CD8-positive, alpha-beta memory T cell (primary cell): ENCODE measurements around the gene SDK1. TPM values are rescaled to one million over a fixed set of nuclear protein-coding genes. Genes with fewer than 3 reads are reported as not detected.
"Not testable (repeated sequence)": the region's sequence is repeated elsewhere in the genome, so short reads cannot be mapped to it uniquely, and the experiment has no call there.

Source experiments
- CTCF ChIA-PET: fragments of 350-600 bp; sonication (Branson Sonifier 250); formaldehyde crosslinking; loops from one replicate; lab custom pipeline; 2021; ENCODE audit warnings: antibody characterized with exemption; lab: Charles Lee
- POLR2A ChIA-PET: fragments of 350-600 bp; sonication (Branson Sonifier 250); formaldehyde crosslinking; loops from one replicate; lab custom pipeline; 2021; ENCODE audit warnings: antibody characterized with exemption; lab: Charles Lee
- DNase-seq, 5 donors: peaks; one replicate each; pipeline versions ENCODE4 v3.0.0 to v3.0.0-alpha.2; 2020 to 2022; ENCODE audit warnings: mixed read lengths in 1 of 5
- H3K27ac ChIP-seq: one replicate; pipeline ENCODE4 v1.7.0; 2013; ENCODE audit warnings: low read depth, mild to moderate bottlenecking, low read length, moderate library complexity
- H3K27me3 ChIP-seq: 2 replicates; pipeline ENCODE4 v1.7.0; 2013; ENCODE audit warnings: low read length, mild to moderate bottlenecking; ENCODE audit not compliant: insufficient read depth, poor library complexity, severe bottlenecking
- H3K36me3 ChIP-seq: 2 replicates; pipeline ENCODE4 v1.7.0; 2013; ENCODE audit warnings: mild to moderate bottlenecking, low read length, moderate library complexity; ENCODE audit not compliant: insufficient read depth
- H3K4me1 ChIP-seq: 2 replicates; pipeline ENCODE4 v1.7.0; 2013; ENCODE audit warnings: mild to moderate bottlenecking, low read length, moderate library complexity; ENCODE audit not compliant: insufficient read depth
- H3K4me3 ChIP-seq: 2 replicates; pipeline ENCODE4 v1.7.0; 2013; ENCODE audit warnings: mild to moderate bottlenecking, low read length
- H3K9me3 ChIP-seq: 2 replicates; pipeline ENCODE4 v1.7.0; 2013; ENCODE audit warnings: mild to moderate bottlenecking, low read length
- H3K27ac Mint-ChIP-seq, 8 donors: one replicate each; pipeline ENCODE4 v1.8.0; 2020 to 2021; ENCODE audit warnings: mixed read lengths in 8 of 8, mild to moderate bottlenecking in 6 of 8, inconsistent platforms in 3 of 8, moderate library complexity in 3 of 8
- H3K27me3 Mint-ChIP-seq, 2 donors: one replicate each; pipeline ENCODE4 v1.8.0; 2020 to 2021; ENCODE audit warnings: mixed read lengths in 2 of 2, mild to moderate bottlenecking in 1 of 2, moderate library complexity in 1 of 2
- H3K36me3 Mint-ChIP-seq, 3 donors: one replicate each; pipeline ENCODE4 v1.8.0; 2020 to 2021; ENCODE audit warnings: mixed read lengths in 3 of 3, inconsistent platforms in 1 of 3, mild to moderate bottlenecking in 1 of 3
- H3K4me1 Mint-ChIP-seq, 3 donors: one replicate each; pipeline ENCODE4 v1.8.0; 2020 to 2021; ENCODE audit warnings: mixed read lengths in 3 of 3, inconsistent platforms in 1 of 3, mild to moderate bottlenecking in 1 of 3
- H3K4me3 Mint-ChIP-seq, 7 donors: one replicate each; pipeline ENCODE4 v1.8.0; 2020 to 2021; ENCODE audit warnings: mixed read lengths in 7 of 7, mild to moderate bottlenecking in 6 of 7, moderate library complexity in 4 of 7, inconsistent platforms in 2 of 7
- H3K9me3 Mint-ChIP-seq, 5 donors: one replicate each; pipeline ENCODE4 v1.8.0; 2020 to 2022; ENCODE audit warnings: mixed read lengths in 5 of 5, mild to moderate bottlenecking in 3 of 5, moderate library complexity in 2 of 5, inconsistent platforms in 1 of 5
- polyA plus RNA-seq: library from polyadenylated mRNA; unstranded; fragments of 300-500 nt; fragmentation: Illumina TruSeq; gene quantifications from one replicate; pipeline ENCODE4 v1.2.3, GENCODE V29; 2021
- total RNA-seq, 2 experiments: library from RNA; stranded (reverse); gene quantifications; one replicate each; pipeline ENCODE4 v1.2.3, GENCODE V29; 2021

SDK1 gene
- total and polyA plus RNA-seq, 3 experiments from 2014 or later = 0.04 TPM; not detected in 1

DNA sequence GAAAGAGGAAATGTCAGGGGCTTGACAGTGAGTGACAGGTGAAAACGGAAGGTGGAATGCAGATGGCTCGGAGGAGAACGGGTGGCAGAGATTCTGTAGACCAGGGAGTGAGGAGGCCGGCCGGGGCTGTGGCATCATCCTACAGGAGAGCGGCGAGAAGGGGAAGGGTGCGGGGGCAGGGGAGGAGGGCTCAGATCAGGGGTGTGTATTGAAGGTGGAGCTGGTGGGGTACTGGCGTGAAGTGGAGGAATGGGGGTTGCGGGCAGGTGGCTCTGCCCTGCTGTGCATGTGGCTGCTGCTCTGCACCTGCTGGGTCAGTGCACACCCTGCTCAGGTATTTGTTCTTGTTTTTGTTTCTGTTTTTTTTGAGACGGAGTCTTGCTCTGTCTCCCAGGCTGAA lies 910.2 kb downstream of the SDK1 start:
- DNase-seq = no peak
- Mint-ChIP-seq H3K36me3 (no peaks in the 10 kb centered on the region), H3K27ac (no peak overlapping the region), H3K9me3 (no peaks in the 10 kb centered on the region), H3K4me1 (no peaks in the 10 kb centered on the region), H3K27me3 (peaks cover 0 to 4% of the 10 kb centered on the region in 2 donors), H3K4me3 (no peak overlapping the region)
- H3K36me3 ChIP-seq = no peaks in the 10 kb centered on the region
- H3K27me3 ChIP-seq = no peaks in the 10 kb centered on the region
- CTCF ChIA-PET = no interaction called here
- POLR2A ChIA-PET = no interaction called here
- H3K4me3 ChIP-seq = no peak overlapping the region
- no peak overlapping the region for H3K27ac ChIP-seq
- no peaks in the 10 kb centered on the region for H3K9me3 ChIP-seq
- no peaks in the 10 kb centered on the region for H3K4me1 ChIP-seq

DNA sequence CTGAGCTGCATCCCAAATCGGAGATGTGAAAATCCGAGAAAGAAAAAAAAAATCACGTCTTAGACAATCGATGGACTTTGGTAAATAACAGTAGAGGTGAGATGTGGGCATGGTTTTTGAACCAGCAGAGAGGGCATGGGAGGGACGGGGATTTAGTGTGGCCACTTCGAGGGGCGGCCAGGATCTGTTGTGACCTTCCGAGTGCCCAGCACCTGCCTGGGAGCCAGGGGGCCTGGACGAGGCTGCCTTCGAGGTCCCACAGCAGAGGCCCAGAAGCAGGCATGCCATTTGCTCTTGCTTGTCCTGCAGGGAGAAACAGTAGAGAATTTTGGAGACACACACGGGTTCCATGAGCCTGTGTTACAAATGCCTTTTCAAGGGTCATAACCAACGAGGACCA lies 911.3 kb downstream of the SDK1 start:
- H3K4me3 Mint-ChIP-seq = no peak overlapping the region
- H3K9me3 Mint-ChIP-seq = no peaks in the 10 kb centered on the region
- Histone ChIP-seq H3K36me3 (no peaks in the 10 kb centered on the region), H3K4me1 (no peaks in the 10 kb centered on the region), H3K4me3 (no peak overlapping the region), H3K9me3 (no peaks in the 10 kb centered on the region), H3K27ac (no peak overlapping the region), H3K27me3 (no peaks in the 10 kb centered on the region)
- CTCF ChIA-PET = no interaction called here
- H3K27ac Mint-ChIP-seq = no peak overlapping the region
- no peak for DNase-seq
- POLR2A ChIA-PET = no interaction called here
- no peaks in the 10 kb centered on the region for H3K4me1 Mint-ChIP-seq
- peaks cover 0 to 4% of the 10 kb centered on the region in 2 donors for H3K27me3 Mint-ChIP-seq
- no peaks in the 10 kb centered on the region for H3K36me3 Mint-ChIP-seq

DNA sequence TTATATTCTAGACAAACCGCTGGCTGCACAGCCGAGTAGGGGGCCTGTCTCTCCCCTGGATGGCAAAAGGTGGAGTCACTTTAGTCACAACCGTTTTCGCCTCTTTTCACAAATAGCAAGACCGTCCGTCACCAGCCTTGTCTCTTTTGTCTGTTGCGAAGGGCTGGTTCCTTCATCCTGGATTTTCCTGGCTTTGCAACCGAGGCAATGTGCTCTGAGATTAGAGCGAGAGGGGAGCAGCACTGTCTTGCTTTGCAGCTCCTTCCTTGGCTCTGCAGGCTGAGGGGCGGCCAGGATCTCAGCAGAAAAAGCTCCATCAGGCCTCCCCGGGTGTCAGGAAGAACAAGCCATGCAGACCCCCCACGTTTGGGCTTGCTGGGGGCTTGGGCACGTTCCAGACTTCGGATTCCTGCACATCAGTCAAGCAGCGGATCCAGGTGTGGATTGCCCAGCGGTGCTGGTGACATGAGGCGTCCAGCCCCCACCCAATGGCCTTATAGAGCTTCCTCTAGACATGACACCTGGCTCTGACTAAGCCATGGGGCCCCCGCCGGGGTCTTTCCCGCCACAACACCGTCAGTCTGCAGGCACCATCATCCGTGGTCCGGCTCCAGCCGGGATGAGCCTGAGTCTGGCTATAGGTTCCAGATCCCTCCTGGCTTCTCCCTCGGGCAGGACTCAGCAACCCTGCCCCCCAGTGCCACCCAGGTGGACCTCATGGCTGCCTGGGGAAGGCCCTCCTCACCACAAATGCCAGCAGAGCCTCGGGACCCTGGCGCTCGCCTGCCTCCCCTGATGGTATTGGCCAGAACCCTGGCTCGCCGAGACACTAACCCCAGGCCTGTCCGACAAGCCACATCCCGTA lies 913.5 kb downstream of the SDK1 start:
- no peak overlapping the region for H3K27ac ChIP-seq
- H3K4me3 ChIP-seq = no peak overlapping the region
- H3K36me3 Mint-ChIP-seq = no peaks in the 10 kb centered on the region
- H3K4me1 ChIP-seq = no peaks in the 10 kb centered on the region
- ChIA-PET CTCF (no interaction called here), POLR2A (no interaction called here)
- no peak for DNase-seq
- H3K27ac Mint-ChIP-seq = no peak overlapping the region
- no peaks in the 10 kb centered on the region for H3K27me3 ChIP-seq
- H3K27me3 Mint-ChIP-seq = peaks cover 0 to 4% of the 10 kb centered on the region in 2 donors
- H3K4me1 Mint-ChIP-seq = no peaks in the 10 kb centered on the region
- no peak overlapping the region for H3K4me3 Mint-ChIP-seq
- H3K36me3 ChIP-seq = no peaks in the 10 kb centered on the region
- H3K9me3 ChIP-seq = no peaks in the 10 kb centered on the region
- H3K9me3 Mint-ChIP-seq = no peaks in the 10 kb centered on the region

DNA sequence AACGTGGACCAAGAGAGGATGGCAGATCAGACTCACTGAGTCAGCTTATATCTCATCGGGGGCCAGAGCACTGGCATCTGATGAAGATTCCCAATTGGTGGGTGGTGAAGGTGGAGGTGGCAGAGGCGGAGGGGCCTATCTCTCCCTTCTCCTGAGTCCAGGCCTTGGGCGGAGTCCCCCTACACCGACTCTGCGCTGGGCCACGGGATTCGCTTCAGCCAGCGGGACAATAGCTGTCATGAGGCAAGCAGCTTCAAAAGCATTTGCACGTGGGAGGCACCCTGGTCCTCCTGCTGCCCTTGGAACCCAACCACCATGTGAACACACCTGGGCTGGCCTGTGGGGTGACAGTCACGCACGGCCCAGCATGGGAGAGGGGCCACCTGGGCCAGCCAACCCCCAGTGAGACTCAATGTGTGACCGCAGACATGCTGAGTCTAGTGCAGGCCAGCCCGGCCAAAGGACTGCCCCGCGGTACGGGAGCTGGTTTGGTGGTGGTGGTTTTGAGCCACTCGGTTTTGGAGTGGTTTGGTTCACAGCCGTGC lies 914.2 kb downstream of the SDK1 start:
- DNase-seq = no peak
- H3K4me3 Mint-ChIP-seq = no peak overlapping the region

DNA sequence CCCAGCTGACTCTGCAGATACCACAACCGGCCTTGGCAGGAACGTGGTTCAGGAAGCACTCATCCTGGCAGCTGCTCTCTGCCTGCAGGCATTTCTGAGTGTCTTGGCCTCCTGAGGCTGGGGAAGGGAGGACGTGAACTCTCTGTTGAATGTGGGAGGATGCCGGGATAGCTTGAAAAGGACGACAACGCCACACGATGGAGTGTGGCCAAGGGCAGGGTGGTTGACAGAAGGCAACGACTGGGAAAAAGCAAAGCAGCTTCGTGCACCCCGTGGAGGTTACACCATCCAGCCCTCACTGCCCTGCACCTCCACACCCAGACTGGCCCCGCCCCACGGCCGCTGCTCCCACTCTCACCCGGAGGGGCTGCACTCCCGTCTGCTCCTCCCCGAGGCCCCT lies 915.0 kb downstream of the SDK1 start:
- H3K9me3 ChIP-seq = no peaks in the 10 kb centered on the region
- DNase-seq = no peak
- H3K27me3 Mint-ChIP-seq = no peaks in the 10 kb centered on the region
- no peaks in the 10 kb centered on the region for H3K4me1 Mint-ChIP-seq
- no peaks in the 10 kb centered on the region for H3K36me3 ChIP-seq
- no peaks in the 10 kb centered on the region for H3K9me3 Mint-ChIP-seq
- CTCF ChIA-PET = no interaction called here
- H3K27ac ChIP-seq = no peak overlapping the region
- H3K27ac Mint-ChIP-seq = no peak overlapping the region
- H3K4me1 ChIP-seq = no peaks in the 10 kb centered on the region
- no peak overlapping the region for H3K4me3 Mint-ChIP-seq
- POLR2A ChIA-PET = no interaction called here
- H3K27me3 ChIP-seq = no peaks in the 10 kb centered on the region
- no peaks in the 10 kb centered on the region for H3K36me3 Mint-ChIP-seq
- H3K4me3 ChIP-seq = no peak overlapping the region

More for the DNA sequence above, 914.2 kb downstream of the SDK1 start:
- Mint-ChIP-seq H3K4me1 (no peaks in the 10 kb centered on the region), H3K27ac (no peak overlapping the region), H3K36me3 (no peaks in the 10 kb centered on the region), H3K9me3 (no peaks in the 10 kb centered on the region), H3K27me3 (peaks cover 0 to 1% of the 10 kb centered on the region in 2 donors)
- Histone ChIP-seq H3K4me1 (no peaks in the 10 kb centered on the region), H3K9me3 (no peaks in the 10 kb centered on the region), H3K27ac (no peak overlapping the region), H3K4me3 (no peak overlapping the region), H3K36me3 (no peaks in the 10 kb centered on the region), H3K27me3 (no peaks in the 10 kb centered on the region)
- ChIA-PET CTCF (no interaction called here), POLR2A (no interaction called here)

DNA sequence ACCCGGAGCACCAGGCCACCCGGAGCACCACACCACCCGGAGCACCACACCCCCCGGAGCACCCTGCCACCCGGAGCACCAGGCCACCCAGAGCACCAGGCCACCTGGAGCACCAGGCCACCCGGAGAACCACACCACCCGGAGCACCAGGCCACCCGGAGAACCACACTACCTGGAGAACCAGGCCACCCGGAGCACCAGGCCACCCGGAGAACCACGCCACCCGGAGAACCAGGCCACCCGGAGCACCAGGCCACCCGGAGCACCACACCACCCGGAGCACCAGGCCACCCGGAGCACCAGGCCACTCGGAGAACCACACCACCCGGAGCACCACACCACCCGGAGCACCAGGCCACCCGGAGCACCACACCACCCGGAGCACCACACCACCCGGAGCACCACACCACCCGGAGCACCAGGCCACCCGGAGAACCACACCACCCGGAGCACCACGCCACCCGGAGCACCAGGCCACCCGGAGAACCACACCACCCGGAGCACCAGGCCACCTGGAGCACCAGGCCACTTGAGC lies 916.1 kb downstream of the SDK1 start:
- H3K27me3 ChIP-seq, H3K27me3 Mint-ChIP-seq, H3K36me3 Mint-ChIP-seq, CTCF ChIA-PET, H3K4me3 ChIP-seq, POLR2A ChIA-PET, H3K4me1 ChIP-seq, H3K9me3 Mint-ChIP-seq, H3K27ac Mint-ChIP-seq, H3K36me3 ChIP-seq, H3K9me3 ChIP-seq, H3K4me3 Mint-ChIP-seq, DNase-seq, H3K4me1 Mint-ChIP-seq, H3K27ac ChIP-seq: not testable (repeated sequence)

DNA sequence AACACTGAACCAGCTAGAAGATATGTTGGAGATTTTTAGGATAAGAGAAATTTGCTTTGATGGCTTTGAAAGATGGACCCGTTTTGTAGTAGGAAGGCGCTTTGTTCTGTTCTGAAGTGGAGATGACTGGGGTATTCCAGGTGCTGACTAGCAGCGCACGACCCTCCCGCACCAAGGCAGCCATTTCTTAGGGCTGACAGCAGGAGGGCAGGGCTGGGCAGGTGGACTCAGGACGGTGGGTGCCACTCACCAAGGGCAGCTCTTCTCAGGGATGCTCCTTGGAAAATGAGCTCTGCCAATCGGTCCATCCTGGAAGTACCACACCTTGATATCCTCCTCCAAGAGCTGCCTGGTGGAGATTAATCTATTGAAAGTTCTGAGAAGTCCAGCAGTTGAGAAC lies 917.4 kb downstream of the SDK1 start:
- DNase-seq = no peak
- Histone ChIP-seq H3K4me3 (no peak overlapping the region), H3K4me1 (no peaks in the 10 kb centered on the region), H3K36me3 (no peaks in the 10 kb centered on the region), H3K27ac (no peak overlapping the region), H3K27me3 (no peaks in the 10 kb centered on the region), H3K9me3 (no peaks in the 10 kb centered on the region)
- Mint-ChIP-seq H3K4me3 (no peak overlapping the region), H3K36me3 (no peaks in the 10 kb centered on the region), H3K27me3 (peaks cover 0 to 4% of the 10 kb centered on the region in 2 donors), H3K4me1 (no peaks in the 10 kb centered on the region), H3K9me3 (no peaks in the 10 kb centered on the region), H3K27ac (no peak overlapping the region)
- ChIA-PET CTCF (no interaction called here), POLR2A (no interaction called here)

DNA sequence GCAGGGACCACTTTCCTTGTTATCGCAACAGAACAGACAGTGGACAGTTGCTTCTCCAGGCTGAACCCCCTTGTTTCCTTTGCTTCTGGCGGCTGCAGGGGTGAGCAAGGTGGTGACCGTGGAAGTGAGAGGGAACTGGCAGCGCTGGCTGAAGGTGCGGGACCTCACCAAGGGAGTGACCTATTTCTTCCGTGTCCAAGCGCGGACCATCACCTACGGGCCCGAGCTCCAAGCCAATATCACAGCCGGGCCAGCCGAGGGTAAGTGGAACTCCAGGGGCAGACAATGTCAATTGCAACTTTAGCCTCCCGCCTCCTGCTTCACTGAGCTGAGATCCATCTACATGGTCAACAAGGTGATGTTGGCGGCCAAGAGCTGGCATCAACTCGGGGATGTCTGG lies 919.0 kb downstream of the SDK1 start:
- no peaks in the 10 kb centered on the region for H3K4me1 Mint-ChIP-seq
- Histone ChIP-seq H3K36me3 (no peaks in the 10 kb centered on the region), H3K4me1 (no peaks in the 10 kb centered on the region), H3K4me3 (no peak overlapping the region), H3K9me3 (no peaks in the 10 kb centered on the region), H3K27me3 (no peaks in the 10 kb centered on the region), H3K27ac (no peak overlapping the region)
- no peaks in the 10 kb centered on the region for H3K9me3 Mint-ChIP-seq
- CTCF ChIA-PET = no interaction called here
- H3K36me3 Mint-ChIP-seq = no peaks in the 10 kb centered on the region
- DNase-seq = no peak
- no peak overlapping the region for H3K4me3 Mint-ChIP-seq
- peaks cover 0 to 4% of the 10 kb centered on the region in 2 donors for H3K27me3 Mint-ChIP-seq
- POLR2A ChIA-PET = no interaction called here
- H3K27ac Mint-ChIP-seq = no peak overlapping the region
